NCI-H187 (cell line): Measurements from ENCODE around the gene SEMA3E.
"Not testable (repeated sequence)": the region's sequence is repeated elsewhere in the genome, so short reads cannot be mapped to it uniquely, and the experiment has no call there.

Source experiments
- DNase-seq, 2 experiments: peaks; one replicate each; lab custom pipeline; 2025; lab: John Stamatoyannopoulos, UW

The SEMA3E gene

GRCh38 chr7:83452256-83452655, 196.7 kb downstream of the SEMA3E start:
- DNase-seq = peak; percentile 11 to 21

DNA sequence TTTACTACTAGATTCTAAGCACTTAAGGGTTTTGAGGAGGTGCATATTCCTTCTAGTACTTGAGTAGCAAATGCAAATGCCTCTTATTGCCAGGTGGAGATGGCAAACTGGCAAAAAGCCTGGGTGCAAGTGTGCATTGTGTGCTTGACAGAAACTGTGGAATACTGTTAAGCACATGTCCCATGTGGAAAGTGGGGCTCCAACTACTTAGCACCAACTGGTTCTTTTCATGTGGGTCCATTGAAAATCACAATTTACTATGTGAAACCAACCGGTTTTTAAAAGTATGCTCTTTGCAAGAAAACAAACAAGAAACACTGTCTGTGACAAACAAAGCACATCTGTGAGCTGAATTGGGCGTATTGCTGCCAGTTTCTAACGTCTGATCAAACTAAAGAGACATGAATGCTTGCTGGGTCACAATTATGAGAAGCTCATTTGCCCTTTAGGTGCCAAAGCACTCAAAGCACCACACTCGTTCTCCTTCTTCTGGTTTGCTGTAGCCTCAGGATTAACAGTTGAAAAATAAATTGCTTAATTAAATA, 197.4 kb downstream of the SEMA3E start:
- peak; percentile 20 to 43 for DNase-seq

GRCh38 chr7:83449781-83450180, 199.2 kb downstream of the SEMA3E start:
- no peak for DNase-seq

- DNase-seq = no peak
Measured at GRCh38 chr7:83447681-83448080, 201.3 kb downstream of the SEMA3E start.

DNA sequence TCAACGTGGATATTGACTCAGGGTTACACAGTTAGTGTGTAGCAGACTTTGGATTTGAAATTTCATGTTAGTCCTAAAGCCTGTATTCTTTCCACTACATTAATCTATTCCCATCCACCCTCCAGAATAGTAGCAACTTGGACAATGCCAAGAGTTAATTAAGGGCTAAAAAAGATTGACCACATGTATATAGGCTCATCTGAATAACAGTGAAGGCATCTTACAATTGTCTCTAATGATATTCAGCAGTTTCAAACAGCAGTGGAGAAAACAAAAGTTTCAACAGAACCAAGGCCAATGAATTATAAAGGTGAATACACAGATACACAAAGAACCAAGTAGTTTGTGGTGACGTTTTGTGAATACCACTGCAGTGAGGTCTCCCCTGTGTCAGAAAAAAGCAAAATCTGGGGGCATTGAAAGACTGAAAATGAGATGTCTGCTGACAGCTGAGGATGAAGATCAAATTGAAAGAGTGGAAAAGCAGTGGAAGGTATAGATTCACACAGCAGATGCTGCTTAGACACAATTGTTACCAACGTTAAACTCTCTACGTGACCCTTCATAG, 202.8 kb downstream of the SEMA3E start:
- DNase-seq = no peak

- no peak for DNase-seq
Measured at GRCh38 chr7:83442911-83443310, 206.0 kb downstream of the SEMA3E start.

GRCh38 chr7:83439026-83439425, 209.9 kb downstream of the SEMA3E start:
- no peak for DNase-seq

GRCh38 chr7:83430289-83430688, 218.7 kb downstream of the SEMA3E start:
- DNase-seq = not testable (repeated sequence)

GRCh38 chr7:83429493-83429892, 219.4 kb downstream of the SEMA3E start:
- no peak for DNase-seq

- DNase-seq = no peak
Measured at GRCh38 chr7:83427884-83428283, 221.1 kb downstream of the SEMA3E start.

- no peak for DNase-seq
Measured at GRCh38 chr7:83426325-83426724, 222.6 kb downstream of the SEMA3E start.

GRCh38 chr7:83419013-83419412, 229.9 kb downstream of the SEMA3E start:
- no peak for DNase-seq

GRCh38 chr7:83415840-83416239, 233.1 kb downstream of the SEMA3E start:
- no peak for DNase-seq

GRCh38 chr7:83414947-83415346, 234.0 kb downstream of the SEMA3E start:
- DNase-seq = no peak

DNA sequence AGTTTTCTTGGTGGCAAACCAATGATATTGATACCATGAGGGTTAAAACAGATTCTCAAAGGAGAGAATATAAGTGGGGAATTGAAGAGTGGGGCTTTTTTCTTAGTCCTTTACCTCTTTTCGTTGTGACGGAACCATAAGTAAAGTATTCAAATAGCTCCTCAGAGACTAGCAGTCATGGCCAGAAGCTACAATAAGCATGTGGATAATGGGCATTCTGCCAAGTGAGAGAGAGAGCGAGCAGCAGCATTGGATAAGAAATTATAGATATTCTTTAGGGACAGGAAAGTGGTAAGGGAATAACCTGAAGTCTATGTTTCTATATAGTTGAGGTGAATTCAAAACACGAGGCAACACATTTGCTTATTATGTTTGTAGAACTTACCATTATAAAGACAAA, 235.1 kb downstream of the SEMA3E start:
- peak; percentile 16 to 35 for DNase-seq

DNA sequence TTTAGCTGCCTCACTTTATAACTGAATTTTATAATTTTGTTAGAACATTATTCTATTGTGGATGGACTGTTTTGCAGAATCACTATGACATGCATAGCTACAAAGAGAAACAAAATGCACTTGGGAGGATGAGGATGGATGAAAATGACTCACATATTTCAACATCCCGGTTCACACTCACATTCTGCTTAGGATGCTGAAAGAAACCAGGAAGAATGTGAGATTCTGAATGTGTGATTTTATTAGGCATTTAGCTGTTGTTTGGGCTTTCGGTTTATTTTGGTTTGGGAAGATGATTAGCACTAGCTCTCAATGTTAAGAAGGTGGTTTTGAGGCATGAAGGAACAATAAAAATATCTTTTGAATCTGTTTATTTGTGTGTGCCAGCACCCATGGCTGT, 235.5 kb downstream of the SEMA3E start:
- DNase-seq = no peak

DNA sequence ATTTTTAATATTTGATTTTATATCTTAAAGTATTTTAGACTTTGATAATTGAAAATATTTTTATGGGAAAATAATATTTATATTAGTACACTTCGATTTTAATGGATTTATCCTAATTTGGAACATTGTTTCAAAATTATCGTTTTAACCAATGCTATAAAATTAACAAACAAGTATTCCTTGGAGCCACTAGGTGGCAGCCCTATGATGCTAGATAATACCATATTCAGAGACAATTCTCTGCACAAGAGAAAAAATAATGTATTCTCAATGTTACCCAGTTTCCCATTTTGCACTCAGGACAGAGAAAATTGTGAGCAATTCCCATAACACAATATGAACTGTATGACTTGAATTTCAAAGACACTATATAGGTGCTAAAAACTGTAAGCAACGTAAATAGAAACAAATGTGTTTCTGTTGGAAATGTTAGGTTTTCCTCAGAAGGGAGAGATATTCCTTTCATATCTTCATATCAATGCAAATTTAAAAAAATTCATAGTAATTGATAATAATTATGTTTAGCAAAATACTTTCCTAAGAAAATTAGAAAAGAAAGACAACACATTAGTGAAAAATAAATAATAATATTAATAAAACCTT, 237.8 kb downstream of the SEMA3E start:
- DNase-seq = peak in 1 of 2 experiments; percentile 24

- peak in 1 of 2 experiments; percentile 31 for DNase-seq
Measured at GRCh38 chr7:83394776-83395175, 254.2 kb downstream of the SEMA3E start.

DNA sequence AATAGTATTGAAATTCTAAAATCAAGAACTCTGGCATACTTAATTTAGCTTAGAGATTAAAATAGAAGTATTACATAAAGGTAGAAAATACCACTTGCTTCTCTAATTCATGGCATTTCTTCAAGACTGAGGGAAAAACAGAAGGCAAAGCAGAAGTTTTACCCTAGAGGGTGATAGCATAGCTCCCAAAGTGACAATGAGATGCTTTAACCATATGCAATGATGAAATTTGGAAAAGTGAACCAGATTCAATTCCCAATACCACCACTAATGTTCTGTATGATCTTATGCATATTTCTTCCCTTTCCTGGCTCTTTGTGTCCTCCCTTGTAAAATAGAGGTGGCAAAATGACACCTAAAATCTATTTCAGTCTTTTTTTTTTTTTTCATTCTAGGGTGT, 260.5 kb downstream of the SEMA3E start:
- DNase-seq = no peak

DNA sequence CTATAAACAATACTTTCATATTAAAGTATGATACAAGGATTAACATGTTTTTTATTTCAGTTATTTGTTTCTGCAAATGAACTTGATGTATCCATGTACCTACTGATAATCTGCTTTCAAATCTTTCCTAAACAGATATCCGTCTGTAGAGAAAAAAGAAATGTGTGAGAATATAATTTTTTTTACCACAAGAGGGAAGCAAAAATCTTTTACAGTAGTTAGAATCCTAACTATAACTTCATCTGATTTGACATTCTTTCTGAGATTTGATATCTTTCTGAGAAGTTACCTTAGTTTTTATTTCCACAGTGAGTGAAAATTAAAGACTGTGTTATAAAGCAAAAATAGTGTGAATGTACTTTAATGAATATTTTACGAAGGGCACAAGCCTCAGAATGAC, 282.3 kb downstream of the SEMA3E start:
- DNase-seq = no peak

GRCh38 chr7:83365746-83366145, 283.2 kb downstream of the SEMA3E start:
- DNase-seq = no peak

DNA sequence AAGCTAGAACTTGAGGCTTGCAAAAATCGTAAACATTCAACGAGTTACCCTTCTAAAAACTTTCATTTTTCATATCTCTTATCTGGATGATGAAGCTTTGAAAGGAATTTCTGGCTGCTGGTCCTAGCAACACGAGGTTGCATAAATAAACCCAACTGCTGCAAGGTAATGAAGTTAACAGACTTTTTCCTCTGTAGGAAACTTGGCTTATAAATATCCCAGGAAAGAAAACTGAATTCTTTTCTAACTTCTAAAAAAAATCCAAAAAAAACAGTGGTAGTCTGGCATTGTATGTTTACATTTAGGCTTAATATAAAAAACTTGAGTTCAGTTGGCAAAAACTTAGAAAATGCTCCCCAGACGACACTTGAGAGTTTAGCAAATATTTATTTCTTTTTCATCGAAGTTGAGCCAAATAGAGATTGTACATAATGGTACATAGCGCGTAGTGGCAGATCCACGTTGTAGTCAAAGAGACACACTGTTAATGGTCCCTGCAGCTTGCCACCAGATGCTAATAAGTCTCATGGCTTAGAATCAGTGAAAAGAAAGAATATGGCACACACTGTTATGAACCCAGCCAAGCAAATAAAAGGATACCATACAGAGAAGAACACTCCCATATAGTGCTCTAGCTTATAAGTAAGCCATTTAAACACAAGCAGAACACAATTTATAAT, 285.9 kb downstream of the SEMA3E start:
- DNase-seq = no peak

- no peak for DNase-seq
Measured at GRCh38 chr7:83359108-83359507, 289.8 kb downstream of the SEMA3E start.
